Sigmoid colon (tissue), 7 donors: ENCODE measurements around the gene AP3B2. TPM values are rescaled to one million over a fixed set of nuclear protein-coding genes. Genes with fewer than 3 reads are reported as not detected.

Source experiments
- DNase-seq: peaks from one replicate; pipeline ENCODE4 v3.0.0-alpha.2; 2019
- H3K27ac ChIP-seq, 4 donors: fragments of 200-600 bp; sonication (generic); one replicate each; pipeline ENCODE4 v1.5.1; 2016 to 2019; ENCODE audit warnings: mild to moderate bottlenecking in 1 of 4
- H3K27me3 ChIP-seq, 3 donors: fragments of 200-600 bp; sonication (generic); one replicate each; pipeline ENCODE4 v1.5.1; 2019; ENCODE audit warnings: mild to moderate bottlenecking in 1 of 3
- H3K36me3 ChIP-seq, 4 donors: fragments of 200-600 bp; sonication (generic); one replicate each; pipeline ENCODE4 v1.5.1; 2016 to 2019
- H3K4me1 ChIP-seq, 4 donors: fragments of 200-600 bp; sonication (generic); one replicate each; pipeline ENCODE4 v1.5.1; 2017 to 2019
- H3K4me3 ChIP-seq, 4 donors: fragments of 200-600 bp; sonication (generic); one replicate each; pipeline ENCODE4 v1.5.1; 2017 to 2019; ENCODE audit warnings: mild to moderate bottlenecking in 2 of 4, moderate library complexity in 1 of 4
- H3K9me3 ChIP-seq, 4 donors: fragments of 200-600 bp in 3 of 4; sonication (generic) in 3 of 4; one replicate each; pipeline versions ENCODE4 v1.5.1 to v1.6.1; 2013 to 2019
- EP300 ChIP-seq, 4 donors: sonication (generic); formaldehyde crosslinking; IDR thresholded peaks; one replicate each; pipeline ENCODE4 v1.6.1; 2017; ENCODE audit warnings: antibody characterized with exemption in 4 of 4
- POLR2A ChIP-seq, 2 donors: fragments of 450-650 bp; IDR thresholded peaks; one replicate each; pipeline ENCODE4 v1.6.1; 2016; ENCODE audit warnings: antibody characterized with exemption in 2 of 2, mild to moderate bottlenecking in 2 of 2, moderate library complexity in 2 of 2
- POLR2AphosphoS5 ChIP-seq, 4 donors: sonication (generic); formaldehyde crosslinking; IDR thresholded peaks; one replicate each; pipeline ENCODE4 v1.6.1; 2017; ENCODE audit warnings: antibody characterized with exemption in 4 of 4
- whole genome bisulfite sequencing, 2 donors: extraction: QIAGEN DNeasy Blood & Tissue Kit; methylation state at CpG; one replicate each; pipeline ENCODE4 v1.1.7; 2013; 5-methylcytosine and 5-hydroxymethylcytosine counted together
- intact Hi-C: fragments of 100-400 bp; cut with DNase I; formaldehyde crosslinking; loops from one replicate; pipeline ENCODE4 v1.15.1; 2023
- polyA plus RNA-seq, 3 donors: library from polyadenylated mRNA; stranded (reverse); fragments of 200-250 nt; gene quantifications; one replicate each; pipeline ENCODE4 v1.2.3, GENCODE V29; 2013
- total RNA-seq, 4 donors: library from RNA; depleted of rRNA; stranded (reverse); fragments of >200 nt; gene quantifications; one replicate each; pipeline ENCODE4 v1.1.0, GENCODE V29; 2016
- TF ChIP-seq, protein P1 (sequence below), 4 experiments: fragments of 450-650 bp in 3 of 4; fragments of 200-600 bp in 1 of 4; IDR thresholded peaks; one replicate each; pipeline ENCODE4 v1.5.1; 2016 to 2019; ENCODE audit warnings: antibody characterized with exemption in 4 of 4, mild to moderate bottlenecking in 3 of 4, moderate library complexity in 2 of 4
- donor health status: healthy with polysubstance abuse.
- donor health status: Bipolar disorder and iron deficiency.
- donor health status: healthy.

The AP3B2 gene
- total and polyA plus RNA-seq, 7 donors: 0.60 to 9.3 (median 1.9) TPM; not detected in 1

DNA sequence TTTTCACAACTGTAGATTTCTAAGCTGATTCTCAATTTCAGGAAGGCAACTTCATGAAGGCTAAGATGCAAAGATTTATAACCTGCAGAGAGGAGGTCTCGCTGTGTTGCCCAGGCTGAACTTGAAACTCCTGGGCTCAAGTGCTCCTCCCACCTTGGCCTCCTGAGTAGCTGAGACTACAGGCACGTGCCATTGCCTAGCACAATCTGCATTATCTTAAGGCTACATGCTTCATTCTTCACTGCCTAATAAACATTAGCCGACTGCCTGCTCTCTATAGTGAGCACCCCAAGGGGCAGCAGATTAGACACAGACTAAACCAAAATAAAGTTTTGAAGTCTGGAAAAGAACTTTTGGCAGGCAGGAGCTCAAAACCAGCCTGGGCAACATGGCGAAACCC, 79.6 kb downstream of the AP3B2 start:
- no peak for TF ChIP-seq POLR2AphosphoS5 (IDR thresholded peaks at IDR 0.05)
- no peak for TF ChIP-seq POLR2A (IDR thresholded peaks at IDR 0.05)
- TF ChIP-seq EP300 (IDR thresholded peaks at IDR 0.05): no peak
- TF ChIP-seq, protein P1, sequence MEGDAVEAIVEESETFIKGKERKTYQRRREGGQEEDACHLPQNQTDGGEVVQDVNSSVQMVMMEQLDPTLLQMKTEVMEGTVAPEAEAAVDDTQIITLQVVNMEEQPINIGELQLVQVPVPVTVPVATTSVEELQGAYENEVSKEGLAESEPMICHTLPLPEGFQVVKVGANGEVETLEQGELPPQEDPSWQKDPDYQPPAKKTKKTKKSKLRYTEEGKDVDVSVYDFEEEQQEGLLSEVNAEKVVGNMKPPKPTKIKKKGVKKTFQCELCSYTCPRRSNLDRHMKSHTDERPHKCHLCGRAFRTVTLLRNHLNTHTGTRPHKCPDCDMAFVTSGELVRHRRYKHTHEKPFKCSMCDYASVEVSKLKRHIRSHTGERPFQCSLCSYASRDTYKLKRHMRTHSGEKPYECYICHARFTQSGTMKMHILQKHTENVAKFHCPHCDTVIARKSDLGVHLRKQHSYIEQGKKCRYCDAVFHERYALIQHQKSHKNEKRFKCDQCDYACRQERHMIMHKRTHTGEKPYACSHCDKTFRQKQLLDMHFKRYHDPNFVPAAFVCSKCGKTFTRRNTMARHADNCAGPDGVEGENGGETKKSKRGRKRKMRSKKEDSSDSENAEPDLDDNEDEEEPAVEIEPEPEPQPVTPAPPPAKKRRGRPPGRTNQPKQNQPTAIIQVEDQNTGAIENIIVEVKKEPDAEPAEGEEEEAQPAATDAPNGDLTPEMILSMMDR (IDR thresholded peaks at IDR 0.05): no peak
- no peak for DNase-seq
- Histone ChIP-seq H3K27me3 (no peaks in the 10 kb centered on the region), H3K9me3 (no peaks in the 10 kb centered on the region), H3K4me3 (no peak overlapping the region), H3K27ac (no peak overlapping the region), H3K36me3 (no peaks in the 10 kb centered on the region), H3K4me1 (no peaks in the 10 kb centered on the region)
- 64 to 69% methylated on average over 4 of the region's 4 CpGs for WGBS, 2 donors
- intact Hi-C loops: no loop called here

- Histone ChIP-seq H3K36me3 (no peaks in the 10 kb centered on the region), H3K4me1 (no peaks in the 10 kb centered on the region), H3K27ac (no peak overlapping the region), H3K27me3 (no peaks in the 10 kb centered on the region), H3K9me3 (no peaks in the 10 kb centered on the region), H3K4me3 (no peak overlapping the region)
- TF ChIP-seq, protein P1 (IDR thresholded peaks at IDR 0.05): no peak
- no peak for TF ChIP-seq EP300 (IDR thresholded peaks at IDR 0.05)
- intact Hi-C loops: no loop called here
- no peak for DNase-seq
- 80 to 87% methylated on average over 4 of the region's 4 CpGs for WGBS, 2 donors
Observed at GRCh38 chr15:82625136-82625535, 84.5 kb downstream of the AP3B2 start.

DNA sequence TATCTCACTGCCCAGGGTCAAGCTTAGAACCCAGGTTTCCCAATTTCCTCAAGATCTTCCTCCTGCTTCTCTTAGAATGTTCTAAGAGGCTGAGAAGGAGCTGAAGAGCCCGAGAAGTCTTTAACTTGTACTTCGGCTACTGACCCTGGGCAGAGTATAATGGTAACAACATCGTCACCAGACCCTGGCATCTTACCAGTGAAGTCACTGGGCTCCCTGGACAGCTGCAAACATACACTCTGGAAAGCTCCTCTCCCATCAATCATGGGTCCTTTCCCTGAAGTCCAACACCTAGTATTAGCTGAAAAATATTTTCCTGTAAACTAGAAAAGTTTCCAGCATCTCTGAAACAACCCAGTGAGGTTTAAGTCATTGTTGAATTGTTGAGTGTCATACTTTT, 85.2 kb downstream of the AP3B2 start:
- H3K27ac ChIP-seq: no peak overlapping the region
- intact Hi-C loops: no loop called here
- TF ChIP-seq EP300 (IDR thresholded peaks at IDR 0.05): no peak
- no peaks in the 10 kb centered on the region for H3K36me3 ChIP-seq
- H3K4me3 ChIP-seq: no peak overlapping the region
- H3K9me3 ChIP-seq: no peaks in the 10 kb centered on the region
- no peak for DNase-seq
- WGBS, 2 donors: 83 to 85% methylated on average over 3 of the region's 3 CpGs
- no peaks in the 10 kb centered on the region for H3K4me1 ChIP-seq
- no peaks in the 10 kb centered on the region for H3K27me3 ChIP-seq

- H3K4me3 ChIP-seq: no peak overlapping the region
- H3K36me3 ChIP-seq: no peaks in the 10 kb centered on the region
- H3K27me3 ChIP-seq: no peaks in the 10 kb centered on the region
- 55 to 72% methylated on average over 2 of the region's 2 CpGs for WGBS, 2 donors
- intact Hi-C loops: no loop called here
- no peaks in the 10 kb centered on the region for H3K9me3 ChIP-seq
- no peak overlapping the region for H3K27ac ChIP-seq
- no peak for DNase-seq
- no peaks in the 10 kb centered on the region for H3K4me1 ChIP-seq
- TF ChIP-seq POLR2AphosphoS5 (IDR thresholded peaks at IDR 0.05): no peak
- no peak for TF ChIP-seq EP300 (IDR thresholded peaks at IDR 0.05)
- TF ChIP-seq, protein P1 (IDR thresholded peaks at IDR 0.05): no peak
- TF ChIP-seq POLR2A (IDR thresholded peaks at IDR 0.05): no peak
Observed at GRCh38 chr15:82624008-82624407, 85.7 kb downstream of the AP3B2 start.

- Histone ChIP-seq H3K36me3 (no peaks in the 10 kb centered on the region), H3K4me1 (no peaks in the 10 kb centered on the region), H3K4me3 (no peak overlapping the region), H3K27me3 (no peaks in the 10 kb centered on the region), H3K27ac (no peak overlapping the region), H3K9me3 (no peaks in the 10 kb centered on the region)
- no peak for DNase-seq
- intact Hi-C loops: no loop called here
- TF ChIP-seq, protein P1 (IDR thresholded peaks at IDR 0.05): no peak
- TF ChIP-seq POLR2AphosphoS5 (IDR thresholded peaks at IDR 0.05) (no peak), POLR2A (IDR thresholded peaks at IDR 0.05) (no peak), EP300 (IDR thresholded peaks at IDR 0.05) (no peak)
- 38 to 53% methylated on average over 1 of the region's 1 CpG for WGBS, 2 donors
Observed at GRCh38 chr15:82621970-82622369, 87.7 kb downstream of the AP3B2 start.
